GM18868 (cell line): ENCODE measurements around the gene ESPNL.
"Not testable (repeated sequence)": the region's sequence is repeated elsewhere in the genome, so short reads cannot be mapped to it uniquely, and the experiment has no call there.

ENCODE experiments used
- ATAC-seq: cut with Tn5 transposase; IDR thresholded peaks from one replicate; pipeline ENCODE4 v1.9.1; 2021; ENCODE audit warnings: mild to moderate bottlenecking, moderate library complexity; ENCODE audit not compliant: unreplicated experiment

The ESPNL gene

GRCh38 chr2:238166391-238167343 is 66.5 kb downstream of the ESPNL start:
- no peak for ATAC-seq

- no peak for ATAC-seq
These were observed 67.2 kb downstream of the ESPNL start for GRCh38 chr2:238167344-238167715.

GRCh38 chr2:238167761-238168160 is 67.6 kb downstream of the ESPNL start:
- ATAC-seq = no peak

GRCh38 chr2:238168196-238169047 is 68.3 kb downstream of the ESPNL start:
- no peak for ATAC-seq

- no peak for ATAC-seq
These were observed 69.0 kb downstream of the ESPNL start for GRCh38 chr2:238169048-238169707.

- ATAC-seq = no peak
These were observed 69.6 kb downstream of the ESPNL start for GRCh38 chr2:238169708-238170251.

- ATAC-seq = no peak
These were observed 70.4 kb downstream of the ESPNL start for GRCh38 chr2:238170386-238171071.

GRCh38 chr2:238171072-238171431 is 70.9 kb downstream of the ESPNL start:
- ATAC-seq = not testable (repeated sequence)

- ATAC-seq = no peak
These were observed 71.5 kb downstream of the ESPNL start for GRCh38 chr2:238171575-238172187.

GRCh38 chr2:238172439-238172838 is 72.3 kb downstream of the ESPNL start:
- ATAC-seq = no peak

- ATAC-seq = no peak
These were observed 73.6 kb downstream of the ESPNL start for GRCh38 chr2:238173692-238174091.

GRCh38 chr2:238174291-238174690 is 74.2 kb downstream of the ESPNL start:
- ATAC-seq = no peak

- ATAC-seq = no peak
These were observed 74.6 kb downstream of the ESPNL start for GRCh38 chr2:238174701-238175100.

GRCh38 chr2:238176613-238177012 is 76.5 kb downstream of the ESPNL start:
- no peak for ATAC-seq

- no peak for ATAC-seq
These were observed 80.4 kb downstream of the ESPNL start for GRCh38 chr2:238180554-238180953.

- ATAC-seq = no peak
These were observed 82.2 kb downstream of the ESPNL start for GRCh38 chr2:238182362-238182761.
